IMR-90 (cell line): ENCODE data around the gene RWDD1. TPM values are rescaled to one million over a fixed set of nuclear protein-coding genes. Genes with fewer than 3 reads are reported as not detected.

Experiments
- ATAC-seq: fragments of 200-7000 bp; cut with Tn5 transposase; 2 replicates; pipeline ENCODE4 v1.9.1; 2020; ENCODE audit warnings: low read depth, mild to moderate bottlenecking, moderate library complexity
- BruUV-seq: library from RNA; stranded (reverse); fragments of 400-500 nt; replicated peaks from 2 replicates; lab custom pipeline; 2021; lab: Mats Ljungman, UMichigan
- CTCF ChIA-PET: fragments of 300-600 bp; formaldehyde crosslinking; extraction: SDS; loops from one replicate; lab custom pipeline; 2021; ENCODE audit warnings: antibody characterized with exemption; lab: Yijun Ruan, JAX
- POLR2A ChIA-PET: fragments of 300-600 bp; sonication (Branson Sonifier 250); formaldehyde crosslinking; loops from one replicate; lab custom pipeline; 2022; ENCODE audit warnings: antibody characterized with exemption; ENCODE audit not compliant: unreplicated experiment; lab: Charles Lee
- DNase-seq: peaks from one replicate; pipeline ENCODE4 v3.0.0; 2013
- H2AFZ ChIP-seq: replicated peaks from 2 replicates; pipeline ENCODE3; 2013; ENCODE audit warnings: low read length, mild to moderate bottlenecking; ENCODE audit not compliant: poor library complexity
- H2AK5ac ChIP-seq: 2 replicates; pipeline ENCODE4 v1.6.1; 2013; ENCODE audit warnings: low read depth, low read length, inconsistent platforms
- H2AK9ac ChIP-seq: replicated peaks from 2 replicates; pipeline ENCODE3; 2013; ENCODE audit warnings: mild to moderate bottlenecking, low read depth, low read length, moderate library complexity; ENCODE audit not compliant: poor library complexity
- H2BK120ac ChIP-seq: 2 replicates; pipeline ENCODE4 v1.6.1; 2013; ENCODE audit warnings: low read depth, low read length, inconsistent platforms
- H2BK15ac ChIP-seq: 3 replicates; pipeline ENCODE4 v1.6.1; 2013; ENCODE audit warnings: low read depth, low read length, inconsistent platforms
- H2BK20ac ChIP-seq: 2 replicates; pipeline ENCODE4 v1.6.1; 2013; ENCODE audit warnings: low read depth, mild to moderate bottlenecking, inconsistent platforms, low read length, moderate library complexity
- H2BK5ac ChIP-seq: 2 replicates; pipeline ENCODE4 v1.6.1; 2013; ENCODE audit warnings: mild to moderate bottlenecking, low read depth, low read length, inconsistent platforms; ENCODE audit not compliant: poor library complexity, severe bottlenecking
- H3K14ac ChIP-seq: replicated peaks from 2 replicates; pipeline ENCODE4 v1.6.1; 2013; ENCODE audit warnings: low read depth, low read length, inconsistent platforms
- H3K18ac ChIP-seq: 2 replicates; pipeline ENCODE4 v1.6.1; 2013; ENCODE audit warnings: low read depth, low read length, control low read depth
- H3K23ac ChIP-seq: 2 replicates; pipeline ENCODE4 v1.6.1; 2013; ENCODE audit warnings: low read depth, low read length, inconsistent platforms
- H3K27ac ChIP-seq: 2 replicates; pipeline ENCODE4 v1.5.1; 2013; ENCODE audit warnings: mild to moderate bottlenecking, control low read depth, low read length; ENCODE audit not compliant: insufficient read depth
- H3K27me3 ChIP-seq: 2 replicates; pipeline ENCODE4 v1.6.1; 2013; ENCODE audit warnings: low read length; ENCODE audit not compliant: control insufficient read depth, insufficient read depth
- H3K36me3 ChIP-seq: 2 replicates; pipeline ENCODE4 v1.6.1; 2013; ENCODE audit warnings: low read length, mixed read lengths; ENCODE audit not compliant: control insufficient read depth, insufficient read depth
- H3K4ac ChIP-seq: 2 replicates; pipeline ENCODE4 v1.6.1; 2013; ENCODE audit warnings: low read depth, low read length, inconsistent platforms
- H3K4me1 ChIP-seq: 2 replicates; pipeline ENCODE4 v1.6.1; 2013; ENCODE audit warnings: low read length, mixed read lengths; ENCODE audit not compliant: control insufficient read depth, insufficient read depth
- H3K4me2 ChIP-seq: 2 replicates; pipeline ENCODE4 v1.6.1; 2013; ENCODE audit warnings: low read depth, mild to moderate bottlenecking, control low read depth, low read length, moderate library complexity
- H3K4me3 ChIP-seq: 2 replicates; pipeline ENCODE4 v1.5.1; 2013; ENCODE audit warnings: low read depth, mild to moderate bottlenecking, control low read depth, low read length, moderate library complexity; ENCODE audit not compliant: insufficient read depth
- H3K56ac ChIP-seq: 2 replicates; pipeline ENCODE4 v1.6.1; 2013; ENCODE audit warnings: low read length, inconsistent platforms; ENCODE audit not compliant: insufficient read depth; ENCODE audit errors: extremely low read depth
- H3K79me1 ChIP-seq, 2 experiments: 2 replicates each; pipeline ENCODE4 v1.6.1; 2013; ENCODE audit warnings: low read length in 2 of 2, inconsistent platforms in 1 of 2, low read depth in 1 of 2
- H3K9ac ChIP-seq: 2 replicates; pipeline ENCODE4 v1.6.1; 2013; ENCODE audit warnings: low read depth, low read length, control low read depth
- H3K9me1 ChIP-seq: 2 replicates; pipeline ENCODE4 v1.6.1; 2013; ENCODE audit warnings: low read length, inconsistent platforms; ENCODE audit not compliant: insufficient read depth
- H3K9me3 ChIP-seq: 2 replicates; pipeline ENCODE4 v1.6.1; 2013; ENCODE audit warnings: low read length; ENCODE audit not compliant: control insufficient read depth, insufficient read depth
- H4K20me1 ChIP-seq: 2 replicates; pipeline ENCODE4 v1.6.1; 2013; ENCODE audit warnings: low read length, inconsistent platforms; ENCODE audit not compliant: insufficient read depth
- H4K5ac ChIP-seq: 2 replicates; pipeline ENCODE4 v1.6.1; 2013; ENCODE audit warnings: mild to moderate bottlenecking, low read depth, low read length, control low read depth
- H4K8ac ChIP-seq, 2 experiments: 2 replicates each; pipeline ENCODE4 v1.6.1; 2013; ENCODE audit warnings: low read depth in 2 of 2, low read length in 2 of 2, control low read depth in 1 of 2, inconsistent platforms in 1 of 2
- H4K91ac ChIP-seq: 2 replicates; pipeline ENCODE4 v1.6.1; 2013; ENCODE audit warnings: low read depth, low read length, inconsistent platforms; ENCODE audit not compliant: insufficient read depth
- MAFK ChIP-seq: IDR thresholded peaks from 2 replicates; pipeline ENCODE4 v1.6.1; 2012; ENCODE audit warnings: low read depth, low read length, improper control_type of control experiment
- WGBS, 2 experiments: methylation state at CpG; one replicate each; pipeline versions ENCODE4 v1.1.5 to v1.1.7; 2013; ENCODE audit warnings: missing lambda C conversion rate in 2 of 2; ENCODE audit not compliant: insufficient read length in 1 of 2; ENCODE audit errors: extremely low coverage in 2 of 2; 5-methylcytosine and 5-hydroxymethylcytosine counted together
- dilution Hi-C: fragments of 300-500 bp; cut with HindIII; formaldehyde crosslinking; loops from one replicate; pipeline ENCODE4 v1.14.3; 2018; ENCODE audit warnings: low sequenced_read_pairs; ENCODE audit not compliant: unreplicated experiment
- in situ Hi-C: fragments of 300-500 bp; cut with MboI; formaldehyde crosslinking; loops from 3 replicates; pipeline ENCODE4 v1.14.3; 2019; ENCODE audit warnings: low sequenced_read_pairs, inconsistent platforms, mixed read lengths
- intact Hi-C: fragments of 100-400 bp; cut with micrococcal nuclease; formaldehyde crosslinking; loops from 2 replicates; pipeline ENCODE4 v1.10.0; 2022
- polyA plus RNA-seq, 3 experiments: library from polyadenylated mRNA; depleted of rRNA; stranded (reverse); fragments of >200 nt; gene quantifications; 2 replicates each; pipeline ENCODE4 v1.2.3, GENCODE V29; 2012; ENCODE audit warnings: low replicate concordance in 1 of 3
- total RNA-seq: library from RNA; depleted of rRNA; stranded (reverse); fragments of >200 nt; gene quantifications from 2 replicates; pipeline ENCODE4 v1.2.3, GENCODE V29; 2012
- TF ChIP-seq, protein P1 (sequence below): fragments of 150-350 bp; IDR thresholded peaks from 2 replicates; pipeline ENCODE4 v1.6.1; 2017; ENCODE audit warnings: mild to moderate bottlenecking, antibody characterized with exemption, low read length, low read depth

Gene RWDD1
- total and polyA plus RNA-seq, 2 of the 4 experiments (the other 2 are of a cell fraction), result 23.6 to 92.8 TPM

- no peak overlapping the region for H3K9ac ChIP-seq
- no peak overlapping the region for H3K56ac ChIP-seq
- no peak overlapping the region for H3K18ac ChIP-seq
- TF ChIP-seq MAFK, result peak; percentile 61
- TF ChIP-seq, protein P1, sequence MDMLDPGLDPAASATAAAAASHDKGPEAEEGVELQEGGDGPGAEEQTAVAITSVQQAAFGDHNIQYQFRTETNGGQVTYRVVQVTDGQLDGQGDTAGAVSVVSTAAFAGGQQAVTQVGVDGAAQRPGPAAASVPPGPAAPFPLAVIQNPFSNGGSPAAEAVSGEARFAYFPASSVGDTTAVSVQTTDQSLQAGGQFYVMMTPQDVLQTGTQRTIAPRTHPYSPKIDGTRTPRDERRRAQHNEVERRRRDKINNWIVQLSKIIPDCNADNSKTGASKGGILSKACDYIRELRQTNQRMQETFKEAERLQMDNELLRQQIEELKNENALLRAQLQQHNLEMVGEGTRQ, result no peak
- no peak overlapping the region for H4K8ac ChIP-seq
- WGBS, 2 experiments, result no CpG with 5 or more reads among the region's 2 CpGs
- H3K27me3 ChIP-seq, result no peaks in the 10 kb centered on the region
- H2BK20ac ChIP-seq, result no peak overlapping the region
- no peaks in the 10 kb centered on the region for H3K9me3 ChIP-seq
- peaks cover 19% of the 10 kb centered on the region for H3K36me3 ChIP-seq
- H2BK120ac ChIP-seq, result no peak overlapping the region
- H3K4me3 ChIP-seq, result no peak overlapping the region
- no peak overlapping the region for H4K5ac ChIP-seq
- no peak for ATAC-seq
- no peak overlapping the region for H3K4ac ChIP-seq
- H3K9me1 ChIP-seq, result no peaks in the 10 kb centered on the region
- in situ Hi-C loops, result no loop called here
- no TSS peak for BruUV-seq
- no peak overlapping the region for H2BK5ac ChIP-seq
- no peak overlapping the region for H2BK15ac ChIP-seq
- H3K14ac ChIP-seq, result no peak overlapping the region
- dilution Hi-C loops, result no loop called here
- DNase-seq, result no peak
- no peak overlapping the region for H3K27ac ChIP-seq
- intact Hi-C loops, result loop anchor here (5.0 kb wide), 1 partner anchor 66 kb away; no protein-coding TSS in a partner anchor
- H2AK9ac ChIP-seq, result no peak overlapping the region
- ChIA-PET POLR2A (no interaction called here), CTCF (no interaction called here)
- H2AFZ ChIP-seq, result no peak overlapping the region
- no peak overlapping the region for H3K4me2 ChIP-seq
- H2AK5ac ChIP-seq, result no peak overlapping the region
- no peak overlapping the region for H3K23ac ChIP-seq
- no peaks in the 10 kb centered on the region for H3K4me1 ChIP-seq
- no peak overlapping the region for H4K91ac ChIP-seq
- peaks cover 9 to 15% of the 10 kb centered on the region in 2 experiments; a peak in 3 of 4 replicates for H3K79me1 ChIP-seq
- H4K20me1 ChIP-seq, result no peaks in the 10 kb centered on the region
These were observed 15.4 kb downstream of the RWDD1 start for GRCh38 chr6:116586738-116587137.
